Skeletal muscle tissue (tissue), 4 donors: Measurements from ENCODE around the gene ADCY3. TPM values are rescaled to one million over a fixed set of nuclear protein-coding genes. Genes with fewer than 3 reads are reported as not detected.

ENCODE experiments used
- H3K27ac ChIP-seq: one replicate; pipeline ENCODE4 v1.7.0; 2013; ENCODE audit warnings: mild to moderate bottlenecking, low read depth, low read length, inconsistent platforms
- H3K27me3 ChIP-seq, 3 donors: one replicate each; pipeline ENCODE4 v1.7.0; 2013; ENCODE audit warnings: low read length in 3 of 3; ENCODE audit not compliant: control insufficient read depth in 3 of 3, insufficient read depth in 3 of 3
- H3K36me3 ChIP-seq, 3 donors: one replicate each; pipeline ENCODE4 v1.7.0; 2013; ENCODE audit warnings: low read length in 3 of 3; ENCODE audit not compliant: control insufficient read depth in 3 of 3, insufficient read depth in 3 of 3
- H3K4me1 ChIP-seq, 3 donors: one replicate each; pipeline ENCODE4 v1.7.0; 2013; ENCODE audit warnings: low read length in 3 of 3, mild to moderate bottlenecking in 3 of 3; ENCODE audit not compliant: control insufficient read depth in 3 of 3, insufficient read depth in 3 of 3
- H3K4me3 ChIP-seq, 3 donors: one replicate each; pipeline ENCODE4 v1.7.0; 2013; ENCODE audit warnings: low read length in 3 of 3
- H3K9ac ChIP-seq, 3 donors: one replicate each; pipeline ENCODE4 v1.7.0; 2013; ENCODE audit warnings: low read length in 3 of 3, mild to moderate bottlenecking in 3 of 3, moderate library complexity in 2 of 3, low read depth in 1 of 3
- H3K9me3 ChIP-seq, 3 donors: one replicate each; pipeline ENCODE4 v1.7.0; 2013; ENCODE audit warnings: low read length in 3 of 3; ENCODE audit not compliant: control insufficient read depth in 3 of 3
- total RNA-seq: library from RNA; depleted of rRNA; stranded (reverse); fragments of >200 nt; gene quantifications from one replicate; pipeline ENCODE4 v1.2.3, GENCODE V29; 2014
- donor health status: Osteomylitis.

The ADCY3 gene
- total RNA-seq, 1 donor from 2014 or later, result 13.6 TPM

GRCh38 chr2:24824071-24824588, 95.9 kb downstream of the ADCY3 start:
- no peak overlapping the region for H3K4me3 ChIP-seq
- H3K4me1 ChIP-seq, result peaks cover 12 to 14% (median 12%) of the 10 kb centered on the region in 3 donors
- H3K9me3 ChIP-seq, result no peaks in the 10 kb centered on the region

GRCh38 chr2:24822049-24822706, 97.9 kb downstream of the ADCY3 start:
- Histone ChIP-seq H3K9me3 (no peaks in the 10 kb centered on the region), H3K4me1 (peaks cover 1 to 3% (median 2%) of the 10 kb centered on the region in 3 donors), H3K36me3 (peaks cover 7 to 21% (median 16%) of the 10 kb centered on the region in 3 donors), H3K27me3 (no peaks in the 10 kb centered on the region), H3K4me3 (no peak overlapping the region), H3K9ac (no peak overlapping the region), H3K27ac (no peak overlapping the region)

More at GRCh38 chr2:24824071-24824588, 95.9 kb downstream of the ADCY3 start:
- no peak overlapping the region for H3K9ac ChIP-seq
- no peak overlapping the region for H3K27ac ChIP-seq
- peaks cover 0 to 4% (median 3%) of the 10 kb centered on the region in 3 donors for H3K27me3 ChIP-seq
- peaks cover 7 to 18% (median 16%) of the 10 kb centered on the region in 3 donors for H3K36me3 ChIP-seq

- Histone ChIP-seq H3K4me1 (no peaks in the 10 kb centered on the region), H3K9ac (no peak overlapping the region), H3K36me3 (peaks cover 7 to 22% (median 16%) of the 10 kb centered on the region in 3 donors), H3K27me3 (no peaks in the 10 kb centered on the region), H3K9me3 (no peaks in the 10 kb centered on the region), H3K4me3 (no peak overlapping the region), H3K27ac (no peak overlapping the region)
These were observed 98.6 kb downstream of the ADCY3 start for GRCh38 chr2:24821433-24821891.

DNA sequence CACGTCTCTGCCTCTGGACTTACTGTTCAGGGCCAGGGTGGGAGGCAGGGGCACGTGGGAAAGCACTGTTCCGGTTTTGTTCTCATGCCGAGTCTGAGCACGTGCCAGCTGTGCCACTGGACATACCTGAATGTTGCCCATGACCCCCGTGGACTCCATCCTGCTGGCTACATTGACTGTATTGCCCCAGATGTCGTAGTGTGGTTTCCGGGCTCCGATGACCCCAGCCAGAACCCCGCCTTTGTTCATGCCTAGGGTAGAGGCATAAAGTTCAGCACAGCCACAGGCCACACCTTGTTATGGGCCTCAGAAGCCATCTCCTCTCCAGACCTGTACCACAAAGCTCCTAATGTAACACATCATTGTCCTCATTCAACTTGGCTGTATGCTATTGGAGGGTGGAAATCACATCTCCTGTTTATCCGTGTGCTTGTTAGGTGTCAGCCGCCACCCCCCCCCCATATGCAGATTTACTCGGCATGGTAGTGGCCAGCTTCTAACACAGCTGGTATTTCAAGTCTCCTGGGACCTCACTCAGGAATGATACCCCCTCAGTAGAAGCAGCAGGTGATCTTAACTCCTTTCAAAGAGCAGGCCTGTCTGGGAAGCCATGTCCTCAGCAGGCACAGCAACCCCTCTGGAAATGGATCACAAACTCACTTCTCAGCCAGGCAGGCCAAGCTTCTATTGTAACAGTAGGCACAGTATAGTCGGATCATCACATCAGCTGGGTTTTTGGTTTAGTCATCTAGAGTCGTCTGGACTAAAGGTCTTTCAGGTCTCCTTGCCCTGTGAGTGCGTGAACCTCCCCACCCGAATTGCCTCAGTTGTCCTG, 99.2 kb downstream of the ADCY3 start:
- Histone ChIP-seq H3K27ac (no peak overlapping the region), H3K27me3 (no peaks in the 10 kb centered on the region), H3K4me3 (no peak overlapping the region), H3K4me1 (no peaks in the 10 kb centered on the region), H3K9ac (no peak overlapping the region), H3K9me3 (no peaks in the 10 kb centered on the region), H3K36me3 (peaks cover 7 to 24% (median 16%) of the 10 kb centered on the region in 3 donors)

DNA sequence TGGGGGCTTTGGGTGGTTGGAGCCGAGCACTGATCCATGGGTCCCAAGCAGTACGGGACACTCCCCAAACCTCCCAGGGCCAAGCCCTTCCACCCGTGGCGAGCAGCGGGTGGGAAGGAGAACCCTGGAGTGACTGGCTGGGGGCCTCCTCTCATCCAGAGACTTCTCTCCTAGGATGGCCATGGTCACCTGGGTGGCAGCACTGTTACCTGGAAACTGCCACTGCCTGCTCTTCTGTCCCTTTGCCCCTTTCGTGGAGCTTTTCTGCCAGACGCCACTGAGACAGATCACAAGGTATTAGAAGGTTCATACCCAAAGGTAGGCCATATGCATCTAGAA, 99.9 kb downstream of the ADCY3 start:
- H3K9me3 ChIP-seq, result no peaks in the 10 kb centered on the region
- H3K9ac ChIP-seq, result no peak overlapping the region
- no peaks in the 10 kb centered on the region for H3K27me3 ChIP-seq
- peaks cover 7 to 24% (median 16%) of the 10 kb centered on the region in 3 donors for H3K36me3 ChIP-seq
- H3K27ac ChIP-seq, result no peak overlapping the region
- H3K4me3 ChIP-seq, result no peak overlapping the region
- H3K4me1 ChIP-seq, result no peaks in the 10 kb centered on the region

GRCh38 chr2:24819442-24820174, 100.4 kb downstream of the ADCY3 start:
- H3K4me1 ChIP-seq, result no peaks in the 10 kb centered on the region
- peaks cover 7 to 24% (median 16%) of the 10 kb centered on the region in 3 donors for H3K36me3 ChIP-seq
- no peak overlapping the region for H3K9ac ChIP-seq
- H3K27me3 ChIP-seq, result no peaks in the 10 kb centered on the region
- H3K9me3 ChIP-seq, result no peaks in the 10 kb centered on the region
- H3K27ac ChIP-seq, result no peak overlapping the region
- H3K4me3 ChIP-seq, result no peak overlapping the region

DNA sequence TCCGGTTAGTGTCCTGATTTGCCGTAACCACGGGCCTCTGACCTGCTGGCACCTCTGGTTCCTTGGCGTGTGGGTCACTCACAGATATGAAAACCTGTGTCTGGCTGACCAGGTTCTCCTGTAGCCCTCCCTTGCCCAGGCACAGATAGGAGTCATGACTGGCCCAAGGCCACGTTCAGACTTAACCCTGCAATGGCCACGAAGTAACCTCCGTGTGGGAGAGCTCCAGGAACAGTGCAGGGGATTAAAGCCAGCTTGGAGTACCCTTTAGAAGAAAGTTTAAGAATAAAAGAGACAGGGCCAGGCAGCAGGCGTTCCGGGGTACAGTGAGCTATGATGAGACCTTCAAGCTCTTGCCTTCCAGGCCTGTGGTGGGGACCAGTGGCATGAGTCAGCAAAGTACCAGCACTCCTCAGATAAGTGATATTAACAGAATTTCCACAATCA, 101.3 kb downstream of the ADCY3 start:
- Histone ChIP-seq H3K27me3 (no peaks in the 10 kb centered on the region), H3K27ac (no peak overlapping the region), H3K36me3 (peaks cover 7 to 24% (median 16%) of the 10 kb centered on the region in 3 donors), H3K4me3 (no peak overlapping the region), H3K9ac (no peak overlapping the region), H3K4me1 (peaks cover 0 to 4% (median 0%) of the 10 kb centered on the region in 3 donors), H3K9me3 (no peaks in the 10 kb centered on the region)

- H3K27ac ChIP-seq, result no peak overlapping the region
- peaks cover 0 to 4% (median 0%) of the 10 kb centered on the region in 3 donors for H3K4me1 ChIP-seq
- no peak overlapping the region for H3K9ac ChIP-seq
- no peak overlapping the region for H3K4me3 ChIP-seq
- H3K9me3 ChIP-seq, result no peaks in the 10 kb centered on the region
- H3K27me3 ChIP-seq, result no peaks in the 10 kb centered on the region
- H3K36me3 ChIP-seq, result peaks cover 6 to 24% (median 16%) of the 10 kb centered on the region in 3 donors
These were observed 103.2 kb downstream of the ADCY3 start for GRCh38 chr2:24816884-24817283.

GRCh38 chr2:24816404-24816803, 103.6 kb downstream of the ADCY3 start:
- Histone ChIP-seq H3K27me3 (no peaks in the 10 kb centered on the region), H3K36me3 (peaks cover 4 to 20% (median 11%) of the 10 kb centered on the region in 3 donors), H3K9ac (no peak overlapping the region), H3K4me3 (no peak overlapping the region), H3K4me1 (peaks cover 0 to 4% (median 0%) of the 10 kb centered on the region in 3 donors), H3K27ac (no peak overlapping the region), H3K9me3 (no peaks in the 10 kb centered on the region)
